Neural cell (in vitro differentiated cells): ENCODE results near the gene DMBT1. TPM values are rescaled to one million over a fixed set of nuclear protein-coding genes. Genes with fewer than 3 reads are reported as not detected.

Source experiments
- H2AFZ ChIP-seq: fragments of 200-600, 300-800 bp; sonication (generic), shearing (Covaris generic); 2 replicates; pipeline ENCODE4 v1.6.0; 2014; ENCODE audit warnings: low read depth, mild to moderate bottlenecking, antibody characterized with exemption, low read length, moderate library complexity
- H3F3A ChIP-seq: fragments of 200-600 bp; shearing (Covaris generic); 2 replicates; pipeline ENCODE4 v1.6.1; 2016; ENCODE audit warnings: mild to moderate bottlenecking, moderate library complexity, mixed read lengths, antibody characterized with exemption, low read length; ENCODE audit not compliant: insufficient read depth, poor library complexity, severe bottlenecking
- H3K27ac ChIP-seq: fragments of 200-600, 300-800 bp; sonication (generic), shearing (Covaris generic); 2 replicates; pipeline ENCODE4 v1.5.1; 2014; ENCODE audit warnings: mild to moderate bottlenecking, low read length, moderate library complexity
- H3K27me3 ChIP-seq: fragments of 300-800, 200-600 bp; sonication (generic), shearing (Covaris generic); 2 replicates; pipeline ENCODE4 v1.6.0; 2014; ENCODE audit warnings: mild to moderate bottlenecking, low read depth, low read length, moderate library complexity; ENCODE audit not compliant: insufficient read depth
- H3K36me3 ChIP-seq: fragments of 300-800, 200-600 bp; sonication (generic), shearing (Covaris generic); 2 replicates; pipeline ENCODE4 v1.5.1; 2014; ENCODE audit warnings: mild to moderate bottlenecking, antibody characterized with exemption, low read length, moderate library complexity; ENCODE audit not compliant: insufficient read depth
- H3K4me2 ChIP-seq: fragments of 300-800, 200-600 bp; sonication (generic), shearing (Covaris generic); 2 replicates; pipeline ENCODE4 v1.6.0; 2014; ENCODE audit warnings: mild to moderate bottlenecking, low read length
- H3K4me3 ChIP-seq: fragments of 300-800, 200-600 bp; sonication (generic), shearing (Covaris generic); 2 replicates; pipeline ENCODE4 v1.5.1; 2014; ENCODE audit warnings: mild to moderate bottlenecking, low read length, moderate library complexity
- H3K79me2 ChIP-seq: fragments of 200-600 bp; shearing (Covaris generic); replicated peaks from 2 replicates; pipeline ENCODE4 v1.6.0; 2014; ENCODE audit warnings: mild to moderate bottlenecking, low read length, moderate library complexity; ENCODE audit not compliant: insufficient read depth
- H3K9ac ChIP-seq: fragments of 300-800, 200-600 bp; sonication (generic), shearing (Covaris generic); 2 replicates; pipeline ENCODE4 v1.6.1; 2016; ENCODE audit warnings: mild to moderate bottlenecking, low read length, mixed read lengths
- H3K9me2 ChIP-seq: fragments of 200-600 bp; shearing (Covaris generic); 2 replicates; pipeline ENCODE4 v1.6.1; 2016; ENCODE audit warnings: mild to moderate bottlenecking, low read length, mixed read lengths; ENCODE audit not compliant: insufficient read depth
- H3K9me3 ChIP-seq: fragments of 200-600, 300-800 bp; sonication (generic), shearing (Covaris generic); 2 replicates; pipeline ENCODE4 v1.6.1; 2016; ENCODE audit warnings: mild to moderate bottlenecking, mixed run types, low read length, moderate library complexity, mixed read lengths
- H4K20me1 ChIP-seq: fragments of 200-600 bp; shearing (Covaris generic); 2 replicates; pipeline ENCODE4 v1.6.1; 2016; ENCODE audit warnings: mild to moderate bottlenecking, mixed run types; ENCODE audit not compliant: insufficient read depth
- EP300 ChIP-seq: fragments of 450-650 bp; conservative IDR thresholded peaks from 2 replicates; pipeline ENCODE4 v1.6.1; 2014; ENCODE audit warnings: antibody characterized with exemption, mild to moderate bottlenecking, moderate library complexity; ENCODE audit not compliant: poor library complexity, severe bottlenecking
- EZH2 ChIP-seq: fragments of 200-600, 300-800 bp; shearing (Covaris generic), sonication (generic); IDR thresholded peaks from 2 replicates; pipeline ENCODE4 v1.6.1; 2014; ENCODE audit warnings: antibody characterized with exemption, low read length, borderline replicate concordance, mild to moderate bottlenecking; ENCODE audit not compliant: insufficient read depth, poor library complexity, severe bottlenecking
- MXI1 ChIP-seq: fragments of 450-650 bp; conservative IDR thresholded peaks from 2 replicates; pipeline ENCODE4 v1.6.1; 2014; ENCODE audit warnings: antibody characterized with exemption, mild to moderate bottlenecking; ENCODE audit not compliant: poor library complexity, severe bottlenecking
- POLR2AphosphoS5 ChIP-seq: IDR thresholded peaks from 2 replicates; pipeline ENCODE4 v1.6.1; 2012
- RAD21 ChIP-seq: fragments of 450-650 bp; conservative IDR thresholded peaks from 2 replicates; pipeline ENCODE4 v1.6.1; 2014; ENCODE audit warnings: antibody characterized with exemption, mild to moderate bottlenecking, moderate library complexity
- SMC3 ChIP-seq: fragments of 450-650 bp; conservative IDR thresholded peaks from 2 replicates; pipeline ENCODE4 v1.6.1; 2014; ENCODE audit warnings: antibody characterized with exemption, mild to moderate bottlenecking, moderate library complexity; ENCODE audit not compliant: poor library complexity
- TAF1 ChIP-seq: IDR thresholded peaks from 2 replicates; pipeline ENCODE4 v1.6.1; 2012; ENCODE audit warnings: low read depth
- polyA plus RNA-seq: library from polyadenylated mRNA; depleted of rRNA; stranded (reverse); fragments of >200 nt; gene quantifications from 2 replicates; pipeline ENCODE4 v1.2.3, GENCODE V29; 2014
- TF ChIP-seq, protein P1 (sequence below): IDR thresholded peaks from 2 replicates; pipeline ENCODE4 v1.6.1; 2012; ENCODE audit warnings: borderline replicate concordance
- TF ChIP-seq, protein P2 (sequence below): fragments of 450-650 bp; IDR thresholded peaks from 2 replicates; pipeline ENCODE4 v1.5.1; 2014; ENCODE audit warnings: antibody characterized with exemption, mild to moderate bottlenecking, moderate library complexity; ENCODE audit not compliant: poor library complexity, severe bottlenecking

Gene DMBT1
- polyA plus RNA-seq, 1 donor from 2014 or later = not detected

- Histone ChIP-seq H3F3A (no peaks in the 10 kb centered on the region), H3K4me2 (no peak overlapping the region), H3K27ac (no peak overlapping the region), H2AFZ (no peak overlapping the region), H3K4me3 (no peak overlapping the region), H3K9me3 (no peaks in the 10 kb centered on the region), H3K9me2 (no peaks in the 10 kb centered on the region), H3K9ac (no peak overlapping the region), H3K27me3 (no peaks in the 10 kb centered on the region), H4K20me1 (no peaks in the 10 kb centered on the region), H3K79me2 (no peaks in the 10 kb centered on the region), H3K36me3 (no peaks in the 10 kb centered on the region)
- TF ChIP-seq EZH2 (no peak), EP300 (no peak), MXI1 (no peak), POLR2AphosphoS5 (no peak), SMC3 (no peak), RAD21 (no peak), TAF1 (no peak)
- TF ChIP-seq, protein P1, sequence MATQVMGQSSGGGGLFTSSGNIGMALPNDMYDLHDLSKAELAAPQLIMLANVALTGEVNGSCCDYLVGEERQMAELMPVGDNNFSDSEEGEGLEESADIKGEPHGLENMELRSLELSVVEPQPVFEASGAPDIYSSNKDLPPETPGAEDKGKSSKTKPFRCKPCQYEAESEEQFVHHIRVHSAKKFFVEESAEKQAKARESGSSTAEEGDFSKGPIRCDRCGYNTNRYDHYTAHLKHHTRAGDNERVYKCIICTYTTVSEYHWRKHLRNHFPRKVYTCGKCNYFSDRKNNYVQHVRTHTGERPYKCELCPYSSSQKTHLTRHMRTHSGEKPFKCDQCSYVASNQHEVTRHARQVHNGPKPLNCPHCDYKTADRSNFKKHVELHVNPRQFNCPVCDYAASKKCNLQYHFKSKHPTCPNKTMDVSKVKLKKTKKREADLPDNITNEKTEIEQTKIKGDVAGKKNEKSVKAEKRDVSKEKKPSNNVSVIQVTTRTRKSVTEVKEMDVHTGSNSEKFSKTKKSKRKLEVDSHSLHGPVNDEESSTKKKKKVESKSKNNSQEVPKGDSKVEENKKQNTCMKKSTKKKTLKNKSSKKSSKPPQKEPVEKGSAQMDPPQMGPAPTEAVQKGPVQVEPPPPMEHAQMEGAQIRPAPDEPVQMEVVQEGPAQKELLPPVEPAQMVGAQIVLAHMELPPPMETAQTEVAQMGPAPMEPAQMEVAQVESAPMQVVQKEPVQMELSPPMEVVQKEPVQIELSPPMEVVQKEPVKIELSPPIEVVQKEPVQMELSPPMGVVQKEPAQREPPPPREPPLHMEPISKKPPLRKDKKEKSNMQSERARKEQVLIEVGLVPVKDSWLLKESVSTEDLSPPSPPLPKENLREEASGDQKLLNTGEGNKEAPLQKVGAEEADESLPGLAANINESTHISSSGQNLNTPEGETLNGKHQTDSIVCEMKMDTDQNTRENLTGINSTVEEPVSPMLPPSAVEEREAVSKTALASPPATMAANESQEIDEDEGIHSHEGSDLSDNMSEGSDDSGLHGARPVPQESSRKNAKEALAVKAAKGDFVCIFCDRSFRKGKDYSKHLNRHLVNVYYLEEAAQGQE = no peak
- TF ChIP-seq, protein P2, sequence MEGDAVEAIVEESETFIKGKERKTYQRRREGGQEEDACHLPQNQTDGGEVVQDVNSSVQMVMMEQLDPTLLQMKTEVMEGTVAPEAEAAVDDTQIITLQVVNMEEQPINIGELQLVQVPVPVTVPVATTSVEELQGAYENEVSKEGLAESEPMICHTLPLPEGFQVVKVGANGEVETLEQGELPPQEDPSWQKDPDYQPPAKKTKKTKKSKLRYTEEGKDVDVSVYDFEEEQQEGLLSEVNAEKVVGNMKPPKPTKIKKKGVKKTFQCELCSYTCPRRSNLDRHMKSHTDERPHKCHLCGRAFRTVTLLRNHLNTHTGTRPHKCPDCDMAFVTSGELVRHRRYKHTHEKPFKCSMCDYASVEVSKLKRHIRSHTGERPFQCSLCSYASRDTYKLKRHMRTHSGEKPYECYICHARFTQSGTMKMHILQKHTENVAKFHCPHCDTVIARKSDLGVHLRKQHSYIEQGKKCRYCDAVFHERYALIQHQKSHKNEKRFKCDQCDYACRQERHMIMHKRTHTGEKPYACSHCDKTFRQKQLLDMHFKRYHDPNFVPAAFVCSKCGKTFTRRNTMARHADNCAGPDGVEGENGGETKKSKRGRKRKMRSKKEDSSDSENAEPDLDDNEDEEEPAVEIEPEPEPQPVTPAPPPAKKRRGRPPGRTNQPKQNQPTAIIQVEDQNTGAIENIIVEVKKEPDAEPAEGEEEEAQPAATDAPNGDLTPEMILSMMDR = no peak
These were observed 79.2 kb downstream of the DMBT1 start for GRCh38 chr10:122639801-122640200.

DNA sequence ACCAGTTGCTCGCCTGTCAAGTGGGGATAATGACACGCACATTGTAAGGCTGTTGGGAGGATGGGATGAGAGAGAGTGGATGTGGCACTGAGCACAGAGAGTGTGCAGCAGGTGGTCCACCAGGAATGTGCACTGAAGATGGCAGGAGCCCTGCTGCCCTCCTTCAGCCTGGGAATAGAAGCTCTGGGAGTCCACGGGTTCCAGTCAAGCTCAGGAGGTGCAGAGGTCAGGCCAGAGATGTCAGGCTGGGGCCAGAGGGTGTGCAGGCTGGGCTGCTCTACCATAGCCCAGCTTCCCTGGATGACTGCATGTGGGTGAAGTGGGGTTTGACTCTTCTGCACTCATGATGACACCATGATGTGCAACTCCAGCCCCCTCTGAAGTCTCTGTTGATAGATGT lies 80.4 kb downstream of the DMBT1 start:
- Histone ChIP-seq H3K9ac (no peak overlapping the region), H3K9me3 (no peaks in the 10 kb centered on the region), H3K27me3 (no peaks in the 10 kb centered on the region), H3K4me3 (no peak overlapping the region), H2AFZ (no peak overlapping the region), H4K20me1 (no peaks in the 10 kb centered on the region), H3K36me3 (no peaks in the 10 kb centered on the region), H3K9me2 (no peaks in the 10 kb centered on the region), H3F3A (no peaks in the 10 kb centered on the region), H3K79me2 (no peaks in the 10 kb centered on the region), H3K4me2 (no peak overlapping the region), H3K27ac (no peak overlapping the region)
- no peak for TF ChIP-seq EP300
- no peak for TF ChIP-seq SMC3
- no peak for TF ChIP-seq TAF1
- TF ChIP-seq EZH2 = no peak
- TF ChIP-seq, protein P1 = no peak
- TF ChIP-seq, protein P2 = no peak
- TF ChIP-seq MXI1 = no peak
- no peak for TF ChIP-seq POLR2AphosphoS5
- no peak for TF ChIP-seq RAD21
